Measurements from ENCODE around the gene ZNF248. TPM values are rescaled to one million over a fixed set of nuclear protein-coding genes. Genes with fewer than 3 reads are reported as not detected.
"Not testable (repeated sequence)": the region's sequence is repeated elsewhere in the genome, so short reads cannot be mapped to it uniquely, and the experiment has no call there.

Gene ZNF248
- total RNA-seq, 1 donor from 2014 or later: 9.3 TPM

GRCh38 chr10:37748170-37748569 is 109.2 kb downstream of the ZNF248 start:
- no peak overlapping the region for H3K4me3 Mint-ChIP-seq
- H3K9me3 Mint-ChIP-seq: peaks cover 3% of the 10 kb centered on the region
- H3K4me1 Mint-ChIP-seq: no peaks in the 10 kb centered on the region
- DNase-seq: no peak
- H3K27me3 Mint-ChIP-seq: no peaks in the 10 kb centered on the region
- no peaks in the 10 kb centered on the region for H3K36me3 Mint-ChIP-seq (ENCODE audit: low read depth)
- H3K27ac Mint-ChIP-seq: no peak overlapping the region
- intact Hi-C loops (cut with micrococcal nuclease): no loop called here

DNA sequence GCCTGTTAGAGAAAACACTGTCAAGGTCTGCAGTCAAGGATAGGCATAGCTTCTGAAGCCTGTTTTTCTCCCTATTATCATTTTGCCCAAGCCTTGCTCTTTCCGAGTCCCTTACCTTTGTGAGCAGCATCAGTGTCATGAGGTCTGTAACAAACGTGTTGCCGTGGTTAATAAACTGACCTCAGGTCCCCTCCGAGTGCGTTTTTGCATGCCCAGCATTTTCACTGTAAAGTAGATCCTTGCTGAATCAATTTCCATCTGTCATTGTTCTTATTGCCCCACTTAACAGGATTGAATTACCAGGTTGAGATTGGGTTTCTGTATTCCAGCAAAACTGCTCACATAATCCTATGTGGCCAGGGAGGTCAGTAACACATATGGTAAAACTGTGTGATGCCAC is 110.3 kb downstream of the ZNF248 start:
- Mint-ChIP-seq H3K4me1 (no peaks in the 10 kb centered on the region), H3K9me3 (peaks cover 6% of the 10 kb centered on the region), H3K27ac (no peak overlapping the region), H3K27me3 (no peaks in the 10 kb centered on the region), H3K36me3 (ENCODE audit: low read depth) (no peaks in the 10 kb centered on the region), H3K4me3 (no peak overlapping the region)
- intact Hi-C loops (cut with micrococcal nuclease): no loop called here
- DNase-seq: no peak

GRCh38 chr10:37741831-37742230 is 115.6 kb downstream of the ZNF248 start:
- no peaks in the 10 kb centered on the region for H3K27me3 Mint-ChIP-seq
- intact Hi-C loops (cut with micrococcal nuclease): no loop called here
- no peak for DNase-seq
- H3K36me3 Mint-ChIP-seq (ENCODE audit: low read depth): no peaks in the 10 kb centered on the region
- no peak overlapping the region for H3K4me3 Mint-ChIP-seq
- H3K9me3 Mint-ChIP-seq: peaks cover 4% of the 10 kb centered on the region
- no peaks in the 10 kb centered on the region for H3K4me1 Mint-ChIP-seq
- no peak overlapping the region for H3K27ac Mint-ChIP-seq

DNA sequence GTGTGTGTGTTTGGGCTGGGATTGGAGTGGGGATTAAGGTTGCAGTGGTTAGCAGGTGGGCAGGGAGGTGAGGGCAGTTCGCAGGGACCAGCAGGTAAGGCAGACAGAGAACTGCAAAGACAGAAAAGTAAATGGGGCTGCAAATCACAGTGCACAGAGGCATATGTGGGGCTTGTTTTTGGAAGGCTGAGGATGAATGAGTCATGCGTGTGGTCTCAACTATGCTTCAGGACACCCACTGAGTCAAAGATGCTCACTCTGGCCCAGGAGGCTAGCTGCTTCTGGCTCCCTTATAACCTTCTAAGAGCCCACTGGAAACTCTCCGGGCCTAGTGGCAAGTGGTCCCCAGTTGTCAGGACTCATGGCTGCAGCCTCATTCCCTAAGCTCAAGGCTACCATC is 118.2 kb downstream of the ZNF248 start:
- intact Hi-C loops (cut with micrococcal nuclease): no loop called here
- Mint-ChIP-seq H3K9me3 (peaks cover 8% of the 10 kb centered on the region), H3K27ac (no peak overlapping the region), H3K4me1 (no peaks in the 10 kb centered on the region), H3K27me3 (no peaks in the 10 kb centered on the region), H3K4me3 (no peak overlapping the region), H3K36me3 (ENCODE audit: low read depth) (no peaks in the 10 kb centered on the region)
- DNase-seq: no peak

DNA sequence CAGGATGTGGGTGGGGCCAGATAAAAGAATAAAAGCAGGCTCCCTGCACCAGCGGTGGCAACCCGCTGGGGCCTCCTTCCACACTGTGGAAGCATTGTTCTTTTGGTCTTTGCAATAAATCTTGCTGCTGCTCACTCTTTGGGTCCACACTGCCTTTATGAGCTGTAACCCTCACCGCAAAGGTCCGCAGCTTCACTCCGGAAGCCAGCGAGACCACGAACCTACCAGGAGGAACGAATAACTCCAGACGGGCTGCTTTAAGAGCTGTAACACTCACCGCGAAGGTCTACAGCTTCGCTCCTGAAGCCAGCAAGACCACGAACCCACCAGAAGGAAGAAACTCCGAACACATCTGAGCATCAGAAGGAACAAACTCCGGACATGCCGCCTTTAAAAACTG is 119.2 kb downstream of the ZNF248 start:
- H3K4me1 Mint-ChIP-seq; H3K27ac Mint-ChIP-seq; H3K27me3 Mint-ChIP-seq; H3K36me3 Mint-ChIP-seq (ENCODE audit: low read depth); DNase-seq; H3K9me3 Mint-ChIP-seq; H3K4me3 Mint-ChIP-seq; intact Hi-C loops (cut with micrococcal nuclease): not testable (repeated sequence)

DNA sequence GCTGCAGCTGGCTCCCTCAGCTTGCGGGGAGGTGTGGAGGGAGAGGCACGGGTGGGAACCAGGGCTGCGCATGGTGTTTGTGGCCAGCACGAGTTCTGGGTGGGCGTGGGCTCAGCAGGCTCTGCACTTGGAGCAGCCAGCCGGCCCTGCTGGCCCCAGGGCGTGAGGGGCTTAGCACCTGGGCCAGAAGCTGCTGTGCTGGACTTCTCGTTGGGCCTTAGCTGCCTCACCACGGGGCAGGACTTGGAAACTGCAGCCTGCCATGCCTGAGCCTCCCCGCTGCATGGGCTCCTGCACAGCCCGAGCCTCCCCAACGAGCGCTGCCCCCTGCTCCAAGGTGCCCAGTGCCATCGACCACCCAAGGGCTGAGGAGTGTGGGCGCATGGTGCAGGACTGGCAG is 120.1 kb downstream of the ZNF248 start:
- intact Hi-C loops (cut with micrococcal nuclease): no loop called here
- Mint-ChIP-seq H3K36me3 (ENCODE audit: low read depth) (no peaks in the 10 kb centered on the region), H3K27ac (no peak overlapping the region), H3K9me3 (peaks cover 4% of the 10 kb centered on the region), H3K4me3 (no peak overlapping the region), H3K27me3 (no peaks in the 10 kb centered on the region), H3K4me1 (no peaks in the 10 kb centered on the region)
- no peak for DNase-seq

GRCh38 chr10:37736120-37736519 is 121.3 kb downstream of the ZNF248 start:
- Mint-ChIP-seq H3K4me1 (no peaks in the 10 kb centered on the region), H3K27ac (no peak overlapping the region), H3K9me3 (peaks cover 4% of the 10 kb centered on the region), H3K36me3 (ENCODE audit: low read depth) (no peaks in the 10 kb centered on the region), H3K27me3 (no peaks in the 10 kb centered on the region), H3K4me3 (no peak overlapping the region)
- DNase-seq: no peak
- intact Hi-C loops (cut with micrococcal nuclease): no loop called here

DNA sequence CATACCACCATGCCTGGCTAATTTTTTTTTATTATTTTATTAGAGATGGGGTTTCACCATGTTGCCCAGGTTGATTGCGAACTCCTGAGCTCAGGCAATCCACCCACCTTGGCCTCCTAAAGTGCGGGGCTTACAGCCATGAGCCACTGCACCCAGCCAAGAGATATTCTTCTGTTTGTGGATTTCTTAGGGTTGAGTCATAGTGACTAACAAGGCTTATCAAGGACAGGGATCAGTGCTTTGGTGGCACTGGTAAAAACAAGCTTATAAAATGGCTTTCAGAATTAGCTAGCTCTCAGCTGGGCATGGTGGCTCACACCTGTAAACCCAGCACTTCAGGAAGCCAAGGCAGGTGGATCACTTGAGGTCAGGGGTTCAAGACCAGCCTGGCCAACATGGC is 122.4 kb downstream of the ZNF248 start:
- H3K4me1 Mint-ChIP-seq: no peaks in the 10 kb centered on the region
- no peaks in the 10 kb centered on the region for H3K27me3 Mint-ChIP-seq
- no peak overlapping the region for H3K27ac Mint-ChIP-seq

More for the DNA sequence above, 122.4 kb downstream of the ZNF248 start:
- no peak for DNase-seq
- no peaks in the 10 kb centered on the region for H3K36me3 Mint-ChIP-seq (ENCODE audit: low read depth)
- intact Hi-C loops (cut with micrococcal nuclease): no loop called here
- H3K4me3 Mint-ChIP-seq: no peak overlapping the region
- peaks cover 4% of the 10 kb centered on the region for H3K9me3 Mint-ChIP-seq

Other genes starting within 250 kb of the ZNF248 start
- 7.6 and 7.9 TPM in 2 replicates for gene ZNF25, start 119.0 kb upstream of the ZNF248 start, total RNA-seq
- 17.8 and 19.0 TPM in 2 replicates for gene ZNF33A, start 153.1 kb upstream of the ZNF248 start, total RNA-seq
- 29.7 and 33.5 TPM in 2 replicates for gene ZNF37A, start 236.7 kb upstream of the ZNF248 start, total RNA-seq